Measurements from ENCODE around the gene ABCB11.

GRCh38 chr2:169001116-169001815 is 29.9 kb downstream of the ABCB11 start:
- no peak for TF ChIP-seq CTCF (IDR thresholded peaks at IDR 0.05)
- TF ChIP-seq EZH2 (IDR thresholded peaks at IDR 0.05; ENCODE audit: borderline replicate concordance, insufficient read depth, low read depth, low read length, poor library complexity, severe bottlenecking) = no peak
